HG03060 (cell line): ENCODE results near the gene SRGAP1.
"Not testable (repeated sequence)": the region's sequence is repeated elsewhere in the genome, so short reads cannot be mapped to it uniquely, and the experiment has no call there.

Experiments
- ATAC-seq: cut with Tn5 transposase; IDR thresholded peaks from one replicate; pipeline ENCODE4 v1.9.1; 2021; ENCODE audit warnings: low read depth, moderate number of reproducible peaks; ENCODE audit not compliant: unreplicated experiment

SRGAP1 gene

DNA sequence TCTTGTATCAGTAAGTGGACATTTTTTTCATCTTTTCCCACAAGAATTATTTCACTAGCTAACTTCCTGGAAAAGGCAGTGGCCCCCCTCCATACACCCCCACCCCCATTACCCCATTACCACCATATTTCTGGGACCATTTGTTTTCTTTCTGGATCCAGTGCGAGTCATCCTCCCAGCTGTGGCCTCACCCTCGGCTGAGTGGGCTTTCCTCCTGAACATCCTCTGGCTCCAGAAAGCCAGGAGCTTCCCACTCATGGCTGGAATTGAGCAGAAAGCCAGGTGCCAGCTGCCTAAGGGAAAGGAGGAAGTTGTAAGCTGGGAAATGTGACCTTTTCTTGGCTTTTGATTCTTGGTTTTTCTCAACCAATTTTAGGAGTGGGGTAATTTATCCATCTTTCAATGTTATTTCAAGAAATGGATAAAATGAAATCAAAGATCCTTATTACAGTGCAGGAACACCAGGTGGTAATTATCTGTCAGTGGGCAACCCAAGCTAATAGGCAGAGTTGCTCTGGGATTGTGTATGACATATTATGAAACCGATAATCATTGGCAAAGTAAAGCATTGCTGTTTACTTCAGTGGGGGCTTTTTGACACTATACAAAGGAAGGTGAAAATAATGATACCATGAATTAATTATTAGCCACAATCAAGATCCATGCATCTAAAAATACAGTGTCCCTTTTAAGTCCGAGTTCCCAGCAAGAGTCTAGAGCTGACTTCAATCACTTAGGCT, 253.0 kb downstream of the SRGAP1 start:
- no peak for ATAC-seq

DNA sequence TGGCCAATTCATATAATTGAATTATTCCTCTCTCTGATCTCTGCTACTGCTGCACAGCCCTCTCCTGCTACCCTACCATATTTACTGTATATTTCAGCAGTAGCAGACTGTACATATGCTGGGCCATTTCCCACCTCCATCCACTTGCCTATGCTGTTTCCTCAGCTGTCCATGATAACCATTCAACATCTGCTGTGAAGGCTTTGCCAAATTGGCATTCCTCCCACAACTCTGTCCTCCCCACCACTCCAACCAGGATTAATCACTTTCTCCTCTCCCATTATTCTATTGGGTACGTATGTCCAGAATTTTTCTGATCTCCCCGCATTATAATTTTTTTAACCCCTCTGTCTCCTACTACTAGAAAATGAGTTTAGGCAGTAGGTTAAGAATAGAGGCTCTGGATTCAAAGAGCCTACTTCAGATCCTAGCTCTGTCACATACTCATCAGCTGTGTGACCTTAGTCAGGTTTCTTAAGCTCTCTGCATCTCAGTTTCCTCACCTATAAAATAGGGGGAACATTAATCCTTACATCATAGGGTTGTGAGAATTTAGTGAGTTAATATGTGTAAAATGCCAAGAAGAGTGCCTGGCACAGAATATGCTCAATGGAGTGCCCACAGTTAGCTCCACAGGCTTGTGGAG, 254.3 kb downstream of the SRGAP1 start:
- ATAC-seq: no peak

DNA sequence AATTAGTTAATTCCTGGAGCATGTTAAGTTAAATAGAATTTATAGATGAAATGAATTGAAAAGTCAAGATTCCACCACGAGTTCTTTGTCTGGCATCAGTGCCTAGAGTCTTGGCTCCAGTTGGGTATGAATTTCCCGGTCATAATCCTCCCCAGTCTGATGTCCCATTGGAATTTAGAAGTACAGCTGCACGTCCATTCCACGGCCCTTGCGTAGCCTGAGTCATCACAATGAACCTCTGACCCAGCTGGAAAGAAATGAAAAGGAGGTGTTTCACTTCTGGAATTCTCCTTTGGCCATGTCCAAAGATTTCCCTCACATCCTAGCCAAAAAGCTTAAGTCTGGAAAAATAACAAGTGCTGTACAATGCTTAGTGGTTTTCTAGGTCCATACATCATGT, 254.9 kb downstream of the SRGAP1 start:
- ATAC-seq: no peak

DNA sequence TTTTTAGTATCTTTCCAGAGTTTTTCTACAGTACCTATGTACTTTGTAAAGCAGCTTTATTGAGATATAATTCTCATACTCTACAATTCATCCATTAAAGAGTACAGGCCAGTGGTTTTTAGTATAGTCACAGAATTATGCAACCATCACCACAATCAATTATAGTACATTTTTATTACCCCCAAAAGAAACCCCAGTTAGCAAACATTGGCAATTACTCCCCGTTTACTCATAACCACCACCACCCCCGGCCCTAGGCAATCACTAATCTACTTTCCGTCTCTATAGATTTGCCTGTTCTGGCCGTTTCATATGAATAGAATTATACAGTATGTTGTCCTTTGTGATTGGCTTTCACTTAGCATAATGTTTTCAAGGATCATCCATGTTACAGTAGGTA, 257.8 kb downstream of the SRGAP1 start:
- ATAC-seq: no peak

DNA sequence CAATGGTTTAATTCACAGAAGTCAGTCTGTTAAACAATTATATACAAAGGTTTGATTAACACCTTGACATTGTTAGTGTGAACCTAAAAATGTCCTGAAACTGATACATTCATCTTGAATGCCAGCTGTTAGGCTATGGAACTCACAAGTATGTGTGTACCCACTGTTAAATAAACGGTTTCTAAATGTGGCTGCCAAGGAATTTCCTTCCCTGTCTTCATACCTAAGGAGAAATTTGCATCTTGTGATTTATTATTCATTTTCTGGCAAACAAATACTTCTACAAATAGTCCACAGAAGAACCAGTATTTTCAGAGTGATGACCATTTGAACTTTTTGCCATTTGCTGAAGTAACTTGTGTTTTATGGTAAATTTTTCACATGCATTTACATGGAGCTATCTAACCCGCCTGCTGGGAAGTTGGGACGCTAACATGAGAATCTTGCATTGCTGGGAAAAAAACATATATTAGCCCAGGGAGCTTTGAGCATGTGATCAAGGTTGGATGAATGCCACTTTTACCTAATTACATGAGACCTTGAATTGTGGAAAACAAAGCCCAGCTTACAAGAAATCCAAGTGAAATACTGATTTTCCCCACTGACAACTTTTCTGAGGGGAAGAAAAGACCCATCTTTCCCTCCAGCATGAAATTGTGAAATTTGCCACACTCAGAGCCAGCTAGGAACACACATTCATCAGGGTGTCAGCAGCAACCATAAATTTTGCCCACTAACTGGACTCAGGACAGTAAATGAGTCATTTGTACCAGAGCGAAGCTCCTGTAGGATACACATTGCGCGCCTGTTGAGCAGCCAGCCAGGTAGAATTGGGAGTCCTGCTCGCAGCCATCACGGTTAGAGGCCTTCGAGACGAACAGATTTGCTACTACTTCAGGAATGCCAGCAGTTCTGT, 259.6 kb downstream of the SRGAP1 start:
- ATAC-seq: no peak

DNA sequence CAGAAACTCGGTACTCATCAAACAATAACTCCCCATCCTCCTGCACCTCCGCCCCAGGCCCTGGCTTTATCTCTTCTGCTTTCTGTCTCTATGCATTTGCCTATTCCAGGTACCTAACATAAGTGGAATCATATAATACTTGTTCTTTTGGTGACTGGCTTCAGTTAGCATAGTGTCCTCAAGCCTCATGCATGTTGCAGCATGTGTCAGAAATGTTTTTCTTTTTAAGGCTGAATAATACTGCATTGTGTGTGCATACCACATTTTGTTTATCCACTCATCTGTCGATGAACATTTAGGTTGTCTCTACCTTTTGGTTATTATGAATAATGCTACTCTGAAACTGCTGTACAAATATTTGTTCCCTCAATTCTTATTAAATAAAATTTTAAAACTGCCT, 260.5 kb downstream of the SRGAP1 start:
- no peak for ATAC-seq

DNA sequence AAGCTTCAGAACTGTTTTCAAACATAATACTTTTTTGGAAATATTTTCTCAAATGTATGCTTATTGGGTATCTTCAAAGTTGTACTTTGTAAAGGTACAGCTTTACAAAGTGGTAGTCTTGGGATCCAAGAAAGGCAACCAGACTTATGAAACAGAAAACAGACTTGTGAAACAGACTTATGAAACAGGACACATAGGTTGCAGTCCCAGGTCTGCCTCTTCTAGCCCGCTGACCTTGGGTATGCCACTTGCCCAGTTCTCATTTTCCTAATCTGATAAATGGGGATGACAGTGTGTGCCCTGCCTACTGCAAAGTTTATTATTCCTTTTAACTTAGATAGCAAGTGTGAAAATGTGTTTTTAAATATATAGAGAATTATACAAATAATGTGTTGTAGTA, 263.3 kb downstream of the SRGAP1 start:
- no peak for ATAC-seq

DNA sequence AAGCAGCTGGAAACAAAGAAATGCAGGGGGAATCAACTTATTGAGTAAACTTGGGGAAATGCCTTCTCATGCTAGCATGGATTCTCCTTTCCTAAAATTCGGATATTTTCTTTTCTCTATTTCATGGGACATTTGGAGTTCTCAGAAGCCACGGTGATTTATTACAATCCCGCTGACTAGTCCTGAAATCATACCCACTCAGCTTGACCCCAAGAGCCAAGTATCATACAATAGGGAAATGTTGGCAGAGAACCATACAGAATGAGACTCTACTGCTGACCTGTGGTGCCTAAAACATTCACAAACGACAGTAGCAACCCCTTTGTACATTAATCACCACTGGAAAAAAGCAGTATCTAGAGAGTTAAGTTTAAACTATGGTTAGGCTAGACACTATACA, 265.2 kb downstream of the SRGAP1 start:
- ATAC-seq: no peak

DNA sequence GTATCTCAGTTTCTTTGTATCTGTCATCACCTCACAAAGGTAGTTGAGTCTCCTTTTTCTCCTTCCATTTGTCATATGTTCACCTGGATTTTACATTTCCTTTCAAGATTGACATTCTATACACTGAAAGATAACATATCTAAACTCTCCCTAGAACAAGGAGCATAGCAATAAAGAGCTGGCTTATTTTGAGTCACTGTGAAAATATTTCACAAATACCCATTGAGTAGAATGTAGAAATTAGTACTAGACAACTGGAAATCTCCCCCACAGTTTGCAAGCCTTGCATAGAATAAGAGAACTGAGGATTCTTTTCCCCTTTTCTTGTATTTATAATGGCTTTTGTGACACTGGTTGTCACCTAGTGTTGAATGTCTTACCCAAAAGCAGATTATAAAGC, 266.4 kb downstream of the SRGAP1 start:
- ATAC-seq: no peak

DNA sequence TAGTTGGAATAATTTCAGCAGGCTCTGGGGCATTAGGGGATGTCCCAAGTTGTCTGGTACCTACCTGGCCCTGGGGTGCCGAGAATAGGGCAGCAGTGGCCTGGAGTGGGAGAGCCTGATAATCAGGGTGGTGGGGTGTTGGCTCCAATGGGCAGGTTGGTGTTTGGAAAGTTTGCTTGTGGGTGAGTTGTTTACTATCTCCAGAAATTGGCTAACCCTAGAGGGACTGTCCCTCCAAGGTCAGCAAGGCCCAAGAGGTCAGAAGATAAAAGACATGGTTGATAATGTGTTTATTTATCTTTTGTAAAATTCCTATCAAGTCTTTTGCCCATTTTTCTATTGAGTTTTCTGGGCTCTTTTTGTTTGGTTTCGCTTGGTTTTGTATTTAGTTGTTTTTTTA, 272.5 kb downstream of the SRGAP1 start:
- ATAC-seq: no peak

DNA sequence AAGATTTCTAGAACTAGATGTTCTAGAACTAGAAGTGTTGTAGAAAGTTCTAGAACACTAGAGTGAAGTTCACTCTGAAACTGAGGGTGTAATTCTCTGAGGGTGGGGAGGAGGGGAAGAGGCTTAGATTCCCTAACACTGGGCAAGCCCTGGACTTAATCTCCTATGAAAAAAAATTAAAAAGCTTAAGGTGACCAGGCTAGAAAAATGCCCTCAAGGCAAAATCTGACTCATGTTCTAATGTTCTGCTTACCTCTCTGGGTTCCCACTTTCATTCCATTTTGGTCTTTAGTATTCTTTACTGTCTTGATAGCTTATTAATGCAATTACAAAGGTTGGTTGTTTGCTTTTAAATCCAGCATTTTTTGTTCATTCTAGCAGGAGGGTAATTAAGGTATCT, 276.1 kb downstream of the SRGAP1 start:
- no peak for ATAC-seq

DNA sequence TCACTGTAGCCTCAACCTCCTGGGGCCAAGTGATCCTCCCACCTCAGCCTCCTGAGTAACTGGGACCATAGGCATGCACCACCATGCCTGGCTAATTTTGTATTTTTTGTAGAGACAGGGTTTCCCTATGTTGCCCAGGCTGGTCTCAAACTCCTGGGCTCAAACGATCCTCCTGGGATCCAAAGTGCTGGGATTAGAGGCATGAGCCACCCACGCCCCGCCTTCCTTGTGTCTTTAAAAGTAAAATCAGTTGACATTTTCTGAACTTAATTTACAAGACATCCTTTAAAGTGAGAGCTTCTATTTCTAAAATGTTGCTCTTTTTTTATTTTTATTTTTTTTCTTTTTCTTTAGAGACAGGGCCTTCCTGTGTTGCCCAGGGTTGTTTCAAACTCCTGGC, 276.6 kb downstream of the SRGAP1 start:
- ATAC-seq: not testable (repeated sequence)

DNA sequence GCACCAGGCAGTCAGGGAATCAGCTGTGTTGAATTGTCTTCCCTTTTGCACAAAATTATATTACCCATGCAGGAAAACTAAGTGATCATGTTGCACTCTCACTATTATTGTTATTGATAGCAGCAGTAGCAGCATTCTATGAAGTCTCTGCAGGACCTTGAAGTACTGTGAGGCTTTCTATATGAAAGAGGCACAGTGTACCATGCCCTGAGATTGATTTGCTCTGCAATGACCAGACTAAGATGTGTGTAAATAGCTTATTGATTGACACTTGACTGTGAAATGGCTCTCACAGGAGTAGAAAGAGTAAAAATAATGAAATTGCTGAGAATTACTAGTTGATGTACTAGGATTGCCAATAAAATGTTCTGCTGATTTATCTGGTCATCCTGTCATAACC, 277.7 kb downstream of the SRGAP1 start:
- no peak for ATAC-seq

DNA sequence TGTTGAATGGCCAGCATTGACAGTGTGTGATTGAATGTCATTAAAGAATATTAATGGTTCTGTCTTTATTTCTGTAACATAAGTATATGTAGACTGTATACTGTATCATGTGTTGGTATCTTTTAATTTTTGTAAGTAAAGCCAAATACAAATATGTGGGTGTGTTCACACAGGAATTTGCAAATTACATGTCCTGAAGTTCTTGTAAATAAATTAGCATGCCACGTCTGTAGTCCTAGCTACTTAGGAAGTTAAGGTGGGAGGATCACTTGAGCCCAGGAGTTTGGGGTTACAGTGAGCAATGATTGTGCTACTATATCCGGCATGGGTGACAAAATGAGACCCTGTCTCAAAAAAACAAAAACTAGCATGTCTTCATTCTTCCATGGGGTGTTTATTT, 278.5 kb downstream of the SRGAP1 start:
- no peak for ATAC-seq

DNA sequence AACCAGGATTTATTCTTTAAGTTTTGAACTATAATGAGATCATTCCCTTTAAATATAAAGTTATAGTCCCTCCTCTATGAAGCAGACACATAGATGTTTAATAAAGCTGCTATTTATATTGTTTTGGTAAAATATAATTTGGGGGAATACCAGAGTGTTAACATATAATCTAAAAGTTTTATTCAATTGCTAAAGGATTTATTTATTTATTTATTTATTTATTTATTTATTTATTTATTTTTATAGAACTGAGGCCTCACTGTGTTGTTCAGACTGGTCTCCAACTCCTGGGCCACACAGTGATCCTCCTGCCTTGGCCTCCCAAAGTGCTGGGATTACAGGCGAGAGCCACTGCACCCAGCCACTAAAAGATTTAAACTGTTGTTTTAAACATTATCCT, 278.9 kb downstream of the SRGAP1 start:
- no peak for ATAC-seq

DNA sequence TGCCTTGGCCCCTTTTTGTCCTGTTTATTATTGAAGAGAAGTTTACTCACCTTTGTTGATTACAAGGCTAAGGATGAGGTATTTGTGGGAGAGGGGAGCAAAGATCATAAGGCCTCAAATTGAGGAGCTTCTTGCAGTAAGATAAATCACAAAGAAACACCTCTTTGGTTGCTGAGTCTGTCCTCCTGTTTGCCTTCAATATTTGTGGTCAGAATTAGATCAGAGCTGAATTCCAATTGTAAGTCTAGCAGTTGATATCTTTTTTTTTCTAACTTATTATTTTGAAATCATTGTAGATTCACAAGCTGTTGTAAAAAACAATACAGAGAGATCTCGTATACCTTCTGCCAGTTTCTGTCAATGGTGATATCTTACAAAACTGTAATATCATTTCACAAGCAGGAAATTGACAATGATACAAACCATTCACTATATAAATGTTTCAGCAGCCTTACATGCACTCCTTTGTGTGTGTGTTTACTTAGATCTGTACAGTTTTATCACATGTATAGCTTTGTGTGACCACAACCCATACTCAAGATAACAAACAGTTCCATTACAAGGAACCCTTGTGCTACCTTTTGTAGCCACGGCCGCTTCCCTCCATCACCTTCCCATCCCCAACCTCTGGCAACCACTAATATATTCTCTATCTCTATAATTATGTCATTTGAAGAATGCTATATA, 280.2 kb downstream of the SRGAP1 start:
- no peak for ATAC-seq

DNA sequence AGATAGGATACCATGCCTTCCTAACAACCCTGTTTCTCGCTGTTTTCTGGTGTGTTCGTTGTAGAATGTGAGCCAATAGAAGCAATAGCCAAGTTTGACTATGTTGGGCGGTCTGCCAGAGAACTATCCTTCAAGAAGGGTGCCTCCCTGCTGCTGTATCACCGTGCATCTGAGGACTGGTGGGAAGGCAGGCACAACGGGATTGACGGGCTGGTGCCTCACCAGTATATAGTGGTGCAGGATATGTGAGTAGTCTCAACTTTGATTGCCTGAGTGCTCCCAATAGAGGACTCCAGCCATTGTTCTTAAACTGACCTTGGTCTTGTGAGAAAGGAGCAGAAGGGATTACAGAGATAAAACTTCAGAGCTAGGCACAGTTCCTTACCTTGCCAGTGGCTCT, 281.4 kb downstream of the SRGAP1 start:
- no peak for ATAC-seq

DNA sequence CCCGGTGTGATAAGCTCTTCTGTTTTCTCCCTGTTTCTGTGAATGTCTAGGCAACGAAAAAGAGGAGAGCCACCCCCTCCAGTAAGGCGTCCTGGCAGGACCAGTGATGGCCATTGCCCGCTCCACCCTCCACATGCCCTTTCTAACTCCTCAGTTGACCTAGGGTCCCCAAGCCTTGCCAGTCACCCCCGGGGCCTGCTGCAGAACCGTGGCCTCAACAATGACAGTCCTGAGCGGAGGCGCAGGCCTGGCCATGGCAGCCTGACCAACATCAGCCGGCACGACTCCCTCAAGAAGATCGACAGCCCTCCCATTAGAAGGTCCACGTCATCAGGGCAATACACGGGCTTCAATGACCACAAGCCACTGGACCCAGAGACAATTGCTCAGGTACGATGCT, 283.3 kb downstream of the SRGAP1 start:
- no peak for ATAC-seq

DNA sequence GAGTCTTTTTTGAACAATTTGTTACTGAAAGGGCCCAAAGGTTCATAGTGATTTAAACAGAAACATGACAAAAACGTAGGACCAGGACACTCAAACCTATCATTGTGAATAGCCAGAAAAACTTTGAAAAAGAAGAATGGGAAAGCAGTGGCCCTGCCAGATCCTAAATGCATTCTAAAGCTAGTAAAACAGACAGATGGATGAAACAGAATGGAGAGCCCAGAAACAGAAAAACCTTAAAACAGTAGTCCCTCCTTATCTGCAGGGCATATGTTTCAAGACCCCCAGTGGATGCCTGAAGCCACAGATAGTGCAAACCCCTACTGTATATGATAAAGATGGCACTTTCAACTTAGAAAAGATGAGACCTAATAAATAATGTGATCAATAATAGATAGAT, 283.9 kb downstream of the SRGAP1 start:
- no peak for ATAC-seq

DNA sequence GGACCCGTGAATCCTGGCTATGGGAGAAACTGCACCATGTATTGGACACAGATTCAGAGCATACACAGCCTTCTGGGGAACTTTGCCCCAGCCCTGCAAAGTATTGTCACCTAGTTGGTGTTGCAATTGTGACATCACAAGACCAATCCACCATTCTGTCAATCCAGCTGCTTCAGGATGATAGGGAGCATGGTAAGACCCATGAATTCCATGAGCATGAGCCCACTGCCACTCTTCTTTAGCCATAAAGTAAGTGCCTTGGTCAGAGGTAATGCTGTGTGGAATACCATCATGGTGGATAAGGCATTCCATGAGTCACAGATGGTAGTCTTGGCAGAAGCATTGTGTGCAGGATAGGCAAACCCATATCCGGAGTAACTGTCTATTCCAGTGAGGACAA, 286.0 kb downstream of the SRGAP1 start:
- not testable (repeated sequence) for ATAC-seq

DNA sequence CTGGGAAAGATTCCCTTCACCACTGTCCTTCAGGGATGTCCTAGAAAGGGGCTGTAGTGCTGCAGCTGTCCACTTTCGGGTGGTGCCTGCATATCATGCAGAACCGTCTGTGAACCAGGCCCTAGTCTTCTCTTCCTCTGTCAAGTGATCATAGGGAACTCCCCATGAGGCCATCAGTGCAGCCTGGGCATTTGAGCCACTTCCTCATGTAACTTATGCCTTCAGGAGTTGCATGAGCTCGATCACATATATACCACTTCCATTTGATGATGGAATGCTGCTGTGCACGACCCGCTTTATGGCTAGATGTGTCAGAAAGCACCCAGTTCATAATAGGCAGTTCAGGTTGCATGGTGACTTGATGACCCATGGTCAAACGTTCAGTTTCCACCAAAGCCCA, 287.0 kb downstream of the SRGAP1 start:
- not testable (repeated sequence) for ATAC-seq
